OCI-M1 (cell line): ENCODE data around the gene MIOX.

Experiments used
- DNase-seq: peaks from one replicate; lab custom pipeline; 2025; lab: John Stamatoyannopoulos, UW

The MIOX gene

GRCh38 chr22:50486561-50487289, at the start of gene MIOX:
Gene MIOX, plus strand, starts transcription at chr22:50486859. Its CDS starts 39 bp downstream, at chr22:50486898.
- no peak for DNase-seq

GRCh38 chr22:50437511-50438304, 49.0 kb upstream of the MIOX start:
- no peak for DNase-seq

GRCh38 chr22:50438305-50439275, 48.1 kb upstream of the MIOX start:
- no peak for DNase-seq

GRCh38 chr22:50439314-50439870, 47.3 kb upstream of the MIOX start:
- DNase-seq: no peak

GRCh38 chr22:50439871-50440331, 46.8 kb upstream of the MIOX start:
- no peak for DNase-seq

DNA sequence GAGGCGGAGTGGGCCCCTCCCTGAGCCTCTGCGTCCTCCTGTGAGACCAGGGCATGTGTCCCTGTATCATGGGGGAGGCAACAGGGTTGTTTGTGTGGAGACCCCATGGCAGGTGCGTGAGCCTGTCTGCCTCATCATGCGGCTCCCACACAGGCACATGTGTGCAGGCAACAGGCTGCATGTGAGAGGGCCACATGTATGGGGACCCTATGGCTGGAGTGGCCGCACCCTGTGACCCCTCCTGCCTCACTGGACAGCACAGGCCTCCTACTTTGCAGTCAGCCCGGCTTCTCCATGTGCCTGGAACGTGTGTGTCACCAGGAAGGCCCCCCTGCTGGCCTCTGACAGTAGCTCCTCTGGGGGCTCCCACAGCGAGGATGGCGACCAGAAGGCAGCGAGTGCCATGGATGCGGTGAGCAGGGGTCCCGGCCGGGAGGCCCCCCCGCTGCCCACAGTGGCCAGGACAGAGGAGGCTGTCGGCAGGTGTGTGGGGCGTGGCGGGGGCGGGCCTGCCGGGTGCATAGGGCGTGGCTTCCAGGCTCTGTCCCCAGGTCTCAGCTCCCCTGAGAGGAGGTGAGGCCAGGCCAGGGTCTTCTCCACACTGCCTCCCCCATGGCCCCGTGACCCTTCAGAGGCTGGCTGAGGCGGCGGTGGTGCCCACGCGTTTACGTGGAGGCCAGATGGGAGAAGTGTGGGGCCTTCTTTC, 46.0 kb upstream of the MIOX start:
- DNase-seq: no peak

GRCh38 chr22:50441428-50441993, 45.1 kb upstream of the MIOX start:
- DNase-seq: no peak

DNA sequence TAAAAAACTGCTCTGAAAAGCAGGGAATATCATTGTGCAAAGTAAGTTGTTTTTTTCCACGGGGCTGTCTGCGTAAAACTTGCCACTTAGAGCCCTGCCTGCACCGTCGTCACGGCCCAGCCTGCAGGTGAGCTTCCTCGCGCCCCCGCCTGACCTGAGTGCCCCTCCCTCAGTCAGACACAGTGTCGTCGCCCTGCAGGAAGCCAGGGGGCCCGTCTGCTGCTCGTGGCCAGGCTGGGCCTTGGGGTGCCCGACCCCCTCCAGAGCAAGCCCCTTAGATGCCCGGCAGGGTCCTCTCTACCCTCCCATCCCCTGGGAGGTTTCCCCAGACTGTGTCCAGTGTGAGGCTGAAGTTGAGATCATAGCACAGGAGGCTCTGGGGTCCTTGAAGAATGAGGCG, 43.5 kb upstream of the MIOX start:
- no peak for DNase-seq

- DNase-seq: no peak
Observed at GRCh38 chr22:50443801-50444625, 42.6 kb upstream of the MIOX start.

DNA sequence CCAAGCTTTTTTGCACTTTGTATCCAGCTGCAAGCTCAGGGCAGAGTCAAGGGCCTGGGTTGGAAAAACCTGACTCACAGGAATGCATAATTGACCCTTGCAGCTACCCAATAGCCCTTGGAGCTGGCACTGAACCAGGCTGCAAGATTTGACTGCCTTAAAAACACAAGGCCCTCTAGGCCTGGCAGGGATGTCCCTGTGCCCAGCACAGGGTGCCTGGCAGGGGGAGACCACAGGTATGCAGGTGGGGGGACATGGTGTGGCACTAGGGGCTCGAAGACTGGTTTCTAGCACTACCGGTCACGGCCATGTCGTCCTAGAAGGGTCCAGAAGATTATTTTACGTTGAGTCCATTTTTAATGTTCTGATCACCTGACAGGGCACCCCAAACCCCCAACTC, 42.0 kb upstream of the MIOX start:
- DNase-seq: no peak

DNA sequence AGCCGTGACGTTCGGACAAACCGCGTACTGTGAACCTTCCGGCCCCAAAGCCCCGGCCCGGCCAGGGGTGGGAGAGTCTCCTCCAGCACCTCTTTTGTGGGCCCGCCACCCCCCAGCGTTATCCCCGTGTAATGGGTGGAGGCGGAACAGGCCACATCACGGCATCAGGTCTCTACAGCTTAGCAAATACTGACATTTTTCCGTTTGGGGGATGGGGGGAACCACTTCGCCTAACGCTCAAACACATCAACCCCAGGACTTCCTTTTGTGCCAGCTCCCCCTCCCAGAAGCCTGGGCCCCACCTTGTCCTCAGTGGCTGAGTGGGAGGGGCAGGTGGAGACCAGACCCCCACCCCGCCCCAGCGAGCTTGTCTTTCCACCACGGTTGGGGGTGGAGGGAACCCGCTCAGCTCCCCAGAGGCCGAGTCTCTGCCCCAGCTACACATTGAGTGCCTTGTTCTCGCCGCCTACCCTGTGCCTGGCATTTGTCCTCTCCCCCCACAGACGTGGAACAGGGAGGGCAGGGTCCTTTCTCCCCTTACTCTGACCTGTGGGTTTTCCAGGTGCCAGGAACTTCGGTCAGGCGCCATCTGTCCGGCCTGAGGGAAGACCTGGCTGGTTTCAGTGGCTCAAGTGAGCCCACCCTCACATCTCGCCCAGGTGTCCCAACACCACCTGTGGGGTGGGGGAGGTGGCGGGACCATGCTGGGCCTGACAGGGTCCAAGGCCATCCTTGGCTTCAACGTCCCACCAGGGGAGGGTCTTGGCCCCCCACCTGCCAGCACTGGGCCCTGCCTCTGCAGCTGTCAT, 41.4 kb upstream of the MIOX start:
- DNase-seq: no peak

DNA sequence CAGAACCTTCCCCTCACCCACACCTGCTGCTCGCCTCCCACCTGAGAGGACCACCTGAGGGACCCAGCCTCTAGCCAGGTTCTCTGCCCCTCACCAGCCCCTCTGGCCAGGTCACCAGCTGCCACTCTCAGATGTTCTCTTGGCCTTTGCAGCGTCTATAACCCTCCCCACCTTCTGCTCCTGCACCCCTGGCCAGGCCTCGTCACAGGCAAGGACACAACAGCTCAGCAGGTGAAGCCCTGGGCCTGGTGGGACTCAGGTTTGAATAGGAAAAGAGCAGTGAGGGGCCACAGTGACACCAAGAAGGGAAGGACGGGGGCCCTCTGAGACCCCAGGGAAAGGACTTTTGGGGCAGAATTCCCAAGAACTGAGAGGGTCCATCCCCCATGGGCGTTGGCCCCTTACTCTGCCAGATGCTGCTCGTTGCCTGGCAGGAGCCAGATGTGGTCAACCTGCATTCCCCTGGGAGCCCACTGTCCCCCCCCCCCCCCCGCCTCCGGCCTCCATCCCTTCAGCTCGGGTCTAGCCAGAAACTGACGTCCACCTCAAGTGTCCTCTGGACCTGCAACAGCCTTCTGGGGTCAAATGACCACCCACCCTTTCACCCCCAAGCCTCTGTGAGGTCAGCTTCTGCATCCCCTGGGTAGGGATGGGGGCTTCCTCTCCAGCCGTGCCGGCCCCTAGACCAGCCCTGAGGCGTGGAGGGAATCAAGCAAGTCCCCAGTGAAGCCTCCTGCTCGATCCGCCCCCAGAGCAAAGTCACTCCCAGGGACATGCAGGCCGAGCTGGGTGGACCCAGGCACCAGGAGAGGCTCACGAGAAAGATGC, 40.6 kb upstream of the MIOX start:
- no peak for DNase-seq

DNA sequence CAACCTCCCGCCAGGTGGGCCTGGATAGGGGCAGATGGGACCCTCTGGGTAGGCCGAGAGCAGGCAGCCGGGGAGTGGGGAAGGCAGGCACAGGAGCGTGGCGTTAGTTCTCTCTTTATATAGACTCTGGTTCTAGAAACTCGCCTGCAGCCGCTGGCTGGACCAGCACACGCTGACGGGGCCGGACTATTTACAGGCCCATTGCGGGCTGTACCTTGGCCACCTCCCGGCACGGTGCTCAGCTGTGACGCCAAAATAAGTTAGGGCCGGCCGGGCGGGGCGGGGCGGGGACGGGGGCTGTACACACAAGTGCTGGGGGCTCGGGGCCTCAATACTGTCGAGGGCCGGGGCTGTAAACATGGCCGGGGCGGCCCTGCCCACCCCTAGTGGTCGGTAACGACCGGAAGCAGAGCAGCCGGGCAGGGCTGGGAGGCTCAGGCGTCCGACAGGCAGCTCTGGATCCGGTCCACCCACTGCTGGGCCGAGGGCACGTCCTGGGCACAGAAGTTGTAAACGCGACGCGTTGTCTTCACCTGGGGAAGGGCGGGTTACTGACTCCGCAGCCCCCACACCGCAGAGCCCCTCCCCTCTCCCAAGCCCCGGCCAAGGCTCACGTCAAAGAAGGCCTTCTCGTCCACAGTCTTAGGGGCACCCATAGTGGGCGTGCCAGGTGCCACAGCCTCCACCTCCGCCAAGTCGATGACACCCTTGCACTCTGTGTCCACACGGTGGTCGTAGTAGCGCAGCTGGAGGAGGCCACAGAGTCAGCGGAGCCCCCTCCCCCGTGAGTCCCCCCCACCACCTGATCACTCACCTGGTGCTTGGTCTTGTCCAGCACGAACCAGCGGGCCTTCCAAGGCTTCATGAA, 39.7 kb upstream of the MIOX start:
- no peak for DNase-seq

GRCh38 chr22:50447576-50448551, 38.8 kb upstream of the MIOX start:
- DNase-seq: no peak

DNA sequence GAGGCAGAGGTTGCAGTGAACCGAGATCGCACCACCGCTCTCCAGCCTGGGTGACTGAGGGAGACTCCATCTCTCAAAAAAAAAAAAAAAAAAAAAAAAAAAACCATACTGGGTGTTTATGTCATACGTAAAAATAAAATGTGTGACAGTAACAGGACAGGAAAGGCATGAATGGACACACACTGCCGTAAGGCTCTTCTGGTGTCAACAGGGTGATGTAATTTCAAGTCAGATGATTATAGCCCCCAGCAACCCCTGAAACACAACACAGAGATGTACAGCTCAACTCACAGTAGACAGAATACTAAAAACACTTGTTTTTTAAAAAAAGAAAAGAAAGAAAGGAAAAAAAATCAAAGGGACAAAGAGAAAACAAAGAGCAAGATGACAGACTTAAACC, 34.0 kb upstream of the MIOX start:
- no peak for DNase-seq

GRCh38 chr22:50454556-50455075, 32.0 kb upstream of the MIOX start:
- no peak for DNase-seq
